IPS-20b (cell line): ENCODE measurements around the gene APC.

Source experiments
- H3K27ac ChIP-seq: one replicate; pipeline ENCODE4 v1.5.1; 2013; ENCODE audit warnings: low read length
- H3K27me3 ChIP-seq: 2 replicates; pipeline ENCODE4 v1.6.1; 2013; ENCODE audit warnings: mild to moderate bottlenecking, low read length, inconsistent platforms; ENCODE audit not compliant: insufficient read depth
- H3K36me3 ChIP-seq: 2 replicates; pipeline ENCODE4 v1.6.1; 2013; ENCODE audit warnings: low read depth, mild to moderate bottlenecking, inconsistent platforms, low read length, moderate library complexity; ENCODE audit not compliant: insufficient read depth
- H3K4me1 ChIP-seq: 2 replicates; pipeline ENCODE4 v1.6.1; 2013; ENCODE audit warnings: mild to moderate bottlenecking, control low read depth, inconsistent platforms, low read length, moderate library complexity; ENCODE audit not compliant: insufficient read depth
- H3K4me3 ChIP-seq: 2 replicates; pipeline ENCODE4 v1.5.1; 2013; ENCODE audit warnings: mild to moderate bottlenecking, low read length, inconsistent platforms
- H3K9ac ChIP-seq: 2 replicates; pipeline ENCODE4 v1.6.1; 2013; ENCODE audit warnings: low read depth, mild to moderate bottlenecking, inconsistent platforms, low read length, moderate library complexity
- H3K9me3 ChIP-seq: 2 replicates; pipeline ENCODE4 v1.6.1; 2013; ENCODE audit warnings: mild to moderate bottlenecking, low read depth, low read length, inconsistent platforms; ENCODE audit not compliant: insufficient read depth

Gene APC

DNA sequence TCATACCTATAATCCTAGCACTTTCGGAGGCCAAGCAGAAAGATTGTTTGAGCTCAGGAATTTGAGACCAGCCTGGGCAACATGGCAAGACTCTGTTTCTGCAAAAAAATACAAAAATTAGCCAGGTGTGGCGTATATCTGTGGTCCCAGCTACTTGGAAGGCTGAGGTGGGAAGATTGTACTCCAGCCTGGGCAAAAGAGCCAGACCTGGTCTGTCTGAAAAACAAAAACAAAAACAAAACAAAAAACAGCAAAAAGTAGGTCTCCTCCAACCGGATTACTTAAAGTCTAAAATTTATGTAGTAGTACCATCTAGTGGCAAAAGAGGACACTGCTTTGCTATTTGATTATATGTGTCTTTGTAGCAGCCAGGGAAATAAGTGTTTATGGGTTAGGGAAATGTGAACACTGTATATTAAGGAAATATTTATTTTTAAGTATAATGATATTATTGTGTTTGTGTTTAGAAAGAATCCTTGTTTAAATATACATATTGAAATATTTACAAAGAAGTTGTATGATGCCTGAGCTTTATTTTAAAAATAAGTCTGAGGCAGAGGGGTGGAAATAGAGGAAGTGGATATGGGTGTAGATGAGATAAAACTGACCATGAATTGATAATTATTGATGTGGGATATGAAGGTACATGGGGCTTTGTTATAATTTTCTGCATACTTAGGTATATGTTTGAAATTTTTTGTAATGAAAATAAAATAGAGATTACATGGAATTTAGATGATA lies 20.0 kb downstream of the APC start:
- H3K36me3 ChIP-seq = peaks cover 10% of the 10 kb centered on the region; the same call in 1 of the 2 replicates
- H3K4me1 ChIP-seq = no peaks in the 10 kb centered on the region
- no peaks in the 10 kb centered on the region for H3K9me3 ChIP-seq
- no peak overlapping the region for H3K4me3 ChIP-seq
- no peaks in the 10 kb centered on the region for H3K27me3 ChIP-seq
- no peak overlapping the region for H3K27ac ChIP-seq
- H3K9ac ChIP-seq = no peak overlapping the region

DNA sequence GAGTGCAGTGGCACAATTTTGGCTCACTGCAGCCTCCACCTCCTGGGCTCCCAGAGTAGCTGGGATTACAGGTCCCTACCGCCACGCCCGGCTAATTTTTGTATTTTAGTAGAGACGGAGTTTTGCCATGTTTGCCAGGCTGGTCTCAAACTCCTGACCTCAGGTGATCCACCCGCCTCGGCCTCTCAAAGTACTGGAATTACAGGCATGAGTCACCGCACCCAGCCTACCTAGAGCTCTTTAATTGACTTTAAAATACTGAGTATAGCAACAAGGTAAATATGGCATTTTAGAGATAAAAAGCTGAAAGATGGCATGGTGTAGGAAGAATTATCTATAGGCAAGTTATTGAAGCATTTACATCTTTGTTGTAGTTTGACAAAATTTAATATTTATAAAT lies 21.0 kb downstream of the APC start:
- Histone ChIP-seq H3K9ac (no peak overlapping the region), H3K36me3 (peaks cover 10% of the 10 kb centered on the region; the same call in 1 of the 2 replicates), H3K27ac (no peak overlapping the region), H3K4me3 (no peak overlapping the region), H3K9me3 (no peaks in the 10 kb centered on the region), H3K27me3 (no peaks in the 10 kb centered on the region), H3K4me1 (no peaks in the 10 kb centered on the region)

DNA sequence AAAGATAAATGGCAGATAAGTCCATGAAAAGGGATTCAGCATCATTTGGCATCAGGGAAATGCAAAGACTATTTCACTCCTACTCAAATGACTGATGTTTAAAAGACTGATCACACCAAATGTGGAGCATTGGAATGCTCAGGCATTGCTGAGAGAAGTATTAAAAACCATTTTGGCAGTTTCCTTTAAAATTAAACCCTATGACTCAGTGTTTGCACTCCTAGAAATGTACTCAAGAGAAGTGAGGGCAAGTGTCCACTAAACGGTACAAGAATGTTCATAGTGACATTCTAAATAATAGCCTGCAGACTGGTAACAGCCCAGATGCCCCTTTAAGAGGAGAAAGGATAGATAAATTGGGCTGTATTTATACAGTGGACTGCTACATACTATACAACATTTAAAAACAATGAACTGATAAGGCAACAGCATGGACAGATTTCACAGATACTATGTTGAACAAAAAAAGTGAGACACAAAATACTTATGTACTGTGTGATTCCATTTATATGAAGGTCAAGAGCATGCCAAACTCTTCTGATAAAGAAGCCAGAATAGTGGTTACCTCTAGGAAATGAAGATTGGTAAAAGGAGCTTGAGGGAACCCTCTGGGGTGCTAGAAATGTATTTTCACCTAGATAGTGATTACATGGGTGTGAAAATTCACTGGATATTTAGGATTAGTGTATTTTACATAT lies 24.6 kb downstream of the APC start:
- Histone ChIP-seq H3K9ac (no peak overlapping the region), H3K27me3 (no peaks in the 10 kb centered on the region), H3K36me3 (peaks cover 15% of the 10 kb centered on the region), H3K27ac (no peak overlapping the region), H3K4me3 (no peak overlapping the region), H3K4me1 (no peaks in the 10 kb centered on the region), H3K9me3 (no peaks in the 10 kb centered on the region)

DNA sequence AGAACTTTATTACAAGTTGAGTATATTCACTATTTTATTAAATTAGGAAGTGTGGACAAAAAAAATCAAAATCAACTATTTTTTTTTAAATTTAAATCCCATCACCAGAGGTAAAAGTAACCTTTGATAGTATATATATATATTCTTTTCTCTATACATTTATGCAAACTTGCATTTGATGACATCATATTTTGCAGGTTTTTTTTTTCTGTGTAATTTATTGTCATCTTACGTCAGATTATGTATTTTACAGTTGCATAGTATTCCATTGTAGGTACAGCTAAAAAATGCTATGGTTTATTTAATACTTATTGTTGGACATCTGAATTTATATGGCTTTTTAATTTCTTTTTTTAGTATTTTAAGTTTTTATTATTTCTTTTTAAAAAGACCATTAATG lies 25.5 kb downstream of the APC start:
- Histone ChIP-seq H3K9me3 (no peaks in the 10 kb centered on the region), H3K27me3 (no peaks in the 10 kb centered on the region), H3K36me3 (peaks cover 23% of the 10 kb centered on the region), H3K9ac (no peak overlapping the region), H3K27ac (no peak overlapping the region), H3K4me3 (no peak overlapping the region), H3K4me1 (no peaks in the 10 kb centered on the region)

DNA sequence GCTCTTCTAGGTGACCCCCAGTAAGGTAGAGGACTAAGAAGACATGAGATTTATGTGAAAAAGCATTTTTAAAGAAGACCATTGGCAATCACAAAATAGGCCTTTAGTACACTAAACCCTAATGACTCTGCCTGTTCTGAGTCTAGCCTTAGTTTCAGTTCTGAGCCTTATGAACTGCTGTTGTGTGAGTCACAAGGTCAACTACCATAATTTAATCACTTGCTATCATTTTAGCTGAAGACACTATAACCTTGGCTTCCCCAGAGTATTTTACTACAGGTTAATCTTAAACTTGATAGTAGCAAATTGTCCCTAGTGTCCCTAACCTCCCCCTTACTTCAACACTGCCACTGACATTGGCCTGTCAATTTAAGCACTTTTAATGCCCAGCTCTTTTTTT lies 34.4 kb downstream of the APC start:
- Histone ChIP-seq H3K4me3 (no peak overlapping the region), H3K36me3 (peaks cover 63% of the 10 kb centered on the region), H3K27me3 (no peaks in the 10 kb centered on the region), H3K9me3 (no peaks in the 10 kb centered on the region), H3K9ac (no peak overlapping the region), H3K27ac (no peak overlapping the region), H3K4me1 (no peaks in the 10 kb centered on the region)

DNA sequence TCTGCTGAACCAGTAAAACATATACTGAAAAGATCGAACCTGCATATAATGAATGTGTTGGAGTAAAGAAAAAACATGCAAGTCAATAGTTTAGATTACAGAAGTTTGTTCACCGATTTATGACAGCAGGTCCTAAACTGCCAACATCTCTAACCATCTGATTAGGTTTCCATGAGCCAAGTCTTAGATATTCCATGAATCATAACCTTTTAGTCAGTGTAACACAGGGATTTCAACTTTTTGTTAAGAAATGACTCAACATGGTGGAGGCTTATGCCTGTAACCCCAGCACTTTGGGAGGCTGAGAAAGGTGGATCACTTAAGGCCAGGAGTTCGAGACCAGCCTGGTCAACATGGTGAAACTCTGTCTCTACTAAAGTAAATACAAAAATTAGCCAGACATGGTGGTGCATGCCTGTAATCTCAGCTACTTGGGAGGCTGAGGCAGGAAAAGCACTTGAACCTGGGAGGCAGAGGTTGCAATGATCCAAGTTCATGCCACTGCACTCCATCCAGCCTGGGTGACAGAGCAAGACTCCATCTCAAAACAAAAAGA lies 38.7 kb downstream of the APC start:
- no peaks in the 10 kb centered on the region for H3K27me3 ChIP-seq
- peaks cover 59% of the 10 kb centered on the region for H3K36me3 ChIP-seq
- no peak overlapping the region for H3K27ac ChIP-seq
- no peaks in the 10 kb centered on the region for H3K9me3 ChIP-seq
- H3K9ac ChIP-seq = no peak overlapping the region
- no peak overlapping the region for H3K4me3 ChIP-seq
- H3K4me1 ChIP-seq = 0 out of 2 replicates have a peak, but pooled peaks cover 3% of the 10 kb centered on the region

DNA sequence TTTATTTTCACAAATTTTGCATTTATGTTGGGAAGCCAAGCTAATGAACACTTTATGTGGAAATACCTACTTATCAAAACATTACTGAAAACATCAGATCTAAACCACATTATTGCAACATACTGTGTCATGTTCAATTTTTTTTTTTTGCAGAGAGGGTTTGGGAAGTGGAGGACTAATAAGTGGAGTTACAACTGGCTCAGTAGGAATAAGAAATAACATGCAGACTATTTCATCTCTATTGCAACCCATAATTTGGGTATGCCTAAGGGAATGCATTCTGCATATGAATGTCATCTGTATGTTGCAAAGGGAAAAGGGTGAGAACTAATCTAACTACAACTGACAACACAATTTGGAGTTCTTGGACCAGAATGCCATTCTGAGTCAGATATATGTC lies 41.8 kb downstream of the APC start:
- peaks cover 50% of the 10 kb centered on the region for H3K36me3 ChIP-seq
- H3K4me1 ChIP-seq = 0 out of 2 replicates have a peak, but pooled peaks cover 3% of the 10 kb centered on the region
- no peaks in the 10 kb centered on the region for H3K9me3 ChIP-seq
- peak overlapping the region; percentile 47 for H3K27ac ChIP-seq
- no peak overlapping the region for H3K4me3 ChIP-seq
- H3K27me3 ChIP-seq = no peaks in the 10 kb centered on the region
- no peak overlapping the region for H3K9ac ChIP-seq

DNA sequence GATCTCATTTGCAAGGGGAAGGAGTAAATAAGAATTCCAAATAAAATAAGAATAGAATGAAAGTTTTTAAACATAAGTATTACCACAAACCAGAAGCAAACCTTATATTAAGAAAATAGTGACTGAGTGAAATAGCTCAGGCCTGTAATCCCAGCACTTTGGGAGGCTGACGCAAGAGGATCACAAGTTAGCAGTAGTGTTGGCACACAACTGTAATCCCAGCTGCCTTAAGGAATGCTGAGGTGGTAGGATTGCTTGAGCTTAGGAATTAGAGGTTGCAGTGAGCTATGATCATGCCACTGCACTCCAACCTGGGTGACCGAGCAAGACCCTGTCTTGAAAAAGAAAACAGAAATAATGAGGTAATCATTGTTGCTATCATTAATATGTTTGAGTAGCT lies 47.0 kb downstream of the APC start:
- peaks cover 30% of the 10 kb centered on the region; the same call in 1 of the 2 replicates for H3K36me3 ChIP-seq
- H3K4me3 ChIP-seq = no peak overlapping the region
- no peak overlapping the region for H3K9ac ChIP-seq
- H3K9me3 ChIP-seq = no peaks in the 10 kb centered on the region
- no peak overlapping the region for H3K27ac ChIP-seq
- no peaks in the 10 kb centered on the region for H3K4me1 ChIP-seq
- no peaks in the 10 kb centered on the region for H3K27me3 ChIP-seq

DNA sequence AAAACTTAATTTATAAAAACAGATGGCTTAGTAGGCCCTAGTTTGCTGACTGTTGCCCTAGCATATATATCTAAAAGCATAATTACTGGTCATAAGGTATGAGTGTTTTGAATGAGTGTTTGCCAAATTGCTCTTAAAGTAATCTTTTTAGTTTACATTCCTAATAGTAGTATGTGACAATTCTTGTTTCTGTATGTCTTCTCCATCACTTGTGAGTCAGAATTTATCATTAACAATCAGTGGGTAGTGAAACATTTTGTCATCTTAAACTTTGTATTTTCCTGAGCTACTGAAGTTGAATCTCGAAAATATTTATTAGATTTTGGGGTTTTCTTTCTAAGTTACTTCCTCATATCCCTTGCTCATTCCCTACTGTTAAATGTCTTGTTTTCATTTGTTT lies 49.6 kb downstream of the APC start:
- no peaks in the 10 kb centered on the region for H3K27me3 ChIP-seq
- peaks cover 4% of the 10 kb centered on the region; the same call in 1 of the 2 replicates for H3K36me3 ChIP-seq
- H3K9me3 ChIP-seq = no peaks in the 10 kb centered on the region
- no peak overlapping the region for H3K27ac ChIP-seq
- no peak overlapping the region for H3K9ac ChIP-seq
- no peaks in the 10 kb centered on the region for H3K4me1 ChIP-seq
- no peak overlapping the region for H3K4me3 ChIP-seq

DNA sequence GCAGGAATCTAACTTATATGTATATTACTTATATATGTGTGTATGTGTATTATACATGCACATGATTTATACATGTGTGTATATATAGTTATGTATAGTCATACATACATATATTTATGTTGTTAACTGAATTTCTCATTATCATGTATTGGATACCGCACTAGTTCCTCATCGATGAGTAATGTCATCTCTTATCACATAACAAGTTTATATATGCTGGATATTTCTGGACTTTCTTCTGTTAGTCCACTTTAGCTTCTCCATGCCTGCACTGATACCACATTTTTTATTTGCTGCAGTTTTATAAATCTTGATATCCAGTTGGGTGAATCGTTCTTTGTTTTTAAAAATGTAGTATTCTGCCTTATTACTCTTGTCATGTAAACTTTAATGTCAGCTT lies 50.2 kb downstream of the APC start:
- no peaks in the 10 kb centered on the region for H3K27me3 ChIP-seq
- H3K4me1 ChIP-seq = peaks cover 5% of the 10 kb centered on the region
- peaks cover 3% of the 10 kb centered on the region; the same call in 1 of the 2 replicates for H3K36me3 ChIP-seq
- no peak overlapping the region for H3K9ac ChIP-seq
- no peaks in the 10 kb centered on the region for H3K9me3 ChIP-seq
- H3K4me3 ChIP-seq = no peak overlapping the region
- H3K27ac ChIP-seq = no peak overlapping the region

DNA sequence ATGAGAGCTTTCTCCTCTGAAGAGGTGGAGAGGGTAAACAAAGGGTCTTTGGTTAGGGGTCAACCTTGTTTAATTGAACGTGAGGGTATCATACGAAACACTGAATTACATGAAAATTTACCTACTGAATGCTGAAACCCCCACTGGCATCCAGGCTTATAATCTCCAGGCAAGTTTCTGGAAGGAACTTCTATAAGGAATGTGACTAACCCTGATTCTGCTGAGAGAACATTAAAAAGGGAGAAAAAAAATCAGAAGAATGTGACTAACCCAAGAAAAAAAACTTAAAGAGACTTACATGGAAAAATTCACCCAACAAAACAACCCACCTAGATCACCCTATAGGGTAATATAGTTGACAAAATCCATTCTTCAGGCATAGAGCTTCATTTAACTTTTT lies 55.5 kb downstream of the APC start:
- Histone ChIP-seq H3K27ac (peak overlapping the region; percentile 58), H3K9me3 (no peaks in the 10 kb centered on the region), H3K9ac (no peak overlapping the region), H3K27me3 (no peaks in the 10 kb centered on the region), H3K4me1 (peaks cover 38% of the 10 kb centered on the region), H3K4me3 (no peak overlapping the region), H3K36me3 (peaks cover 23% of the 10 kb centered on the region; the same call in 1 of the 2 replicates)

DNA sequence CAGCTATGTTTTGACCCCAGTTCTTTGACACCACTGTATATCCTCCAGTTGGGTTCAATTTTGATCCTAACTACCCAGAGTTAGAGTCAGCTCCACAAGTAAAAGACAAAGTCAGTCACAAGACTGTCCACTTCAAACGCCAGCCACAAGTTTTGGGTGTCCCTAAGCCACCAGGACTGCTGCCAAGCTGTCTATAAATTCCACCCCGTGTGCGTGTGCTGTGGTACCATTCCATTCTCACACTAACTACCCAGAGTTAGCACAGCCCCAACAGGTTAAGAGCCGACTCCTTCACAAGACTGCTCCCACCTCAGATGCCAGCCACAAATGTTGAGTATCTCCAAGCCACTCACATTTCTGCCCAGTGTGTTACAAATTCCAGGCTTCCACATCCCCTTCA lies 56.7 kb downstream of the APC start:
- Histone ChIP-seq H3K9ac (peak overlapping the region; percentile 27; the same call in 1 of the 2 replicates), H3K4me1 (peaks cover 38% of the 10 kb centered on the region), H3K9me3 (no peaks in the 10 kb centered on the region), H3K27ac (peak overlapping the region; percentile 75), H3K36me3 (peaks cover 23% of the 10 kb centered on the region; the same call in 1 of the 2 replicates), H3K4me3 (no peak overlapping the region), H3K27me3 (no peaks in the 10 kb centered on the region)
